Measurements from ENCODE around the gene COL23A1. TPM values are rescaled to one million over a fixed set of nuclear protein-coding genes. Genes with fewer than 3 reads are reported as not detected.

Gene COL23A1
- total RNA-seq, 1 donor from 2014 or later = 0.12 TPM

- Mint-ChIP-seq H3K27me3 (ENCODE audit: low read depth) (peaks cover 19% of the 10 kb centered on the region), H3K4me1 (ENCODE audit: low read depth) (peaks cover 4% of the 10 kb centered on the region), H3K36me3 (ENCODE audit: low read depth) (peaks cover 2% of the 10 kb centered on the region), H3K4me3 (ENCODE audit: unreplicated experiment) (no peak overlapping the region), H3K9me3 (ENCODE audit: low read depth) (peaks cover 6% of the 10 kb centered on the region), H3K27ac (ENCODE audit: unreplicated experiment) (no peak overlapping the region)
- TF ChIP-seq CTCF (IDR thresholded peaks at IDR 0.05) = no peak
- peak; percentile 56 for DNase-seq (ENCODE audit: low spot score)
Observed at GRCh38 chr5:178277866-178278265, 312.3 kb downstream of the COL23A1 start.

- peak; percentile 38 for DNase-seq (ENCODE audit: low spot score)
Observed at GRCh38 chr5:178277346-178277745, 312.8 kb downstream of the COL23A1 start.

GRCh38 chr5:178274781-178275537 lies 315.2 kb downstream of the COL23A1 start:
- H3K27me3 Mint-ChIP-seq (ENCODE audit: low read depth) = peaks cover 21% of the 10 kb centered on the region
- no peak for TF ChIP-seq CTCF (IDR thresholded peaks at IDR 0.05)
- no peak overlapping the region for H3K4me3 Mint-ChIP-seq (ENCODE audit: unreplicated experiment)
- peaks cover 6% of the 10 kb centered on the region for H3K9me3 Mint-ChIP-seq (ENCODE audit: low read depth)
- H3K27ac Mint-ChIP-seq (ENCODE audit: unreplicated experiment) = no peak overlapping the region
- H3K4me1 Mint-ChIP-seq (ENCODE audit: low read depth) = peaks cover 3% of the 10 kb centered on the region
- peaks cover 2% of the 10 kb centered on the region for H3K36me3 Mint-ChIP-seq (ENCODE audit: low read depth)
- DNase-seq (ENCODE audit: low spot score) = peak; percentile 59

More at GRCh38 chr5:178277346-178277745, 312.8 kb downstream of the COL23A1 start:
- peaks cover 4% of the 10 kb centered on the region for H3K4me1 Mint-ChIP-seq (ENCODE audit: low read depth)
- H3K4me3 Mint-ChIP-seq (ENCODE audit: unreplicated experiment) = no peak overlapping the region
- H3K9me3 Mint-ChIP-seq (ENCODE audit: low read depth) = peaks cover 6% of the 10 kb centered on the region
- peaks cover 19% of the 10 kb centered on the region for H3K27me3 Mint-ChIP-seq (ENCODE audit: low read depth)
- no peak overlapping the region for H3K27ac Mint-ChIP-seq (ENCODE audit: unreplicated experiment)
- peaks cover 2% of the 10 kb centered on the region for H3K36me3 Mint-ChIP-seq (ENCODE audit: low read depth)
- no peak for TF ChIP-seq CTCF (IDR thresholded peaks at IDR 0.05)

- no peak for TF ChIP-seq CTCF (IDR thresholded peaks at IDR 0.05)
- Mint-ChIP-seq H3K4me3 (ENCODE audit: unreplicated experiment) (no peak overlapping the region), H3K36me3 (ENCODE audit: low read depth) (peaks cover 2% of the 10 kb centered on the region), H3K9me3 (ENCODE audit: low read depth) (peaks cover 6% of the 10 kb centered on the region), H3K27me3 (ENCODE audit: low read depth) (peaks cover 14% of the 10 kb centered on the region), H3K4me1 (ENCODE audit: low read depth) (no peaks in the 10 kb centered on the region), H3K27ac (ENCODE audit: unreplicated experiment) (no peak overlapping the region)
- DNase-seq (ENCODE audit: low spot score) = peak; percentile 76
Observed at GRCh38 chr5:178273665-178274541, 316.3 kb downstream of the COL23A1 start.

GRCh38 chr5:178273041-178273440 lies 317.2 kb downstream of the COL23A1 start:
- Mint-ChIP-seq H3K4me1 (ENCODE audit: low read depth) (no peaks in the 10 kb centered on the region), H3K27me3 (ENCODE audit: low read depth) (peaks cover 9% of the 10 kb centered on the region), H3K4me3 (ENCODE audit: unreplicated experiment) (no peak overlapping the region), H3K9me3 (ENCODE audit: low read depth) (peaks cover 6% of the 10 kb centered on the region), H3K36me3 (ENCODE audit: low read depth) (peaks cover 2% of the 10 kb centered on the region), H3K27ac (ENCODE audit: unreplicated experiment) (no peak overlapping the region)
- DNase-seq (ENCODE audit: low spot score) = peak; percentile 54
- no peak for TF ChIP-seq CTCF (IDR thresholded peaks at IDR 0.05)

Measured in chondrocyte (in vitro differentiated cells).